Adrenal gland (tissue), 5 donors: ENCODE measurements around the gene NANP.

Experiments
- CTCF ChIP-seq, 6 experiments: fragments of 450-650 bp in 4 of 6; fragments of 200-600 bp in 2 of 6; sonication (generic) in 1 of 6; IDR thresholded peaks; 1 replicate in 5 of 6; 2 replicates in 1 of 6; pipeline versions ENCODE4 v1.5.1 to v1.8.0; 2016 to 2021; ENCODE audit warnings: antibody characterized with exemption in 6 of 6, mild to moderate bottlenecking in 2 of 6, moderate library complexity in 1 of 6
- POLR2A ChIP-seq, 2 donors: fragments of 450-650 bp; IDR thresholded peaks; one replicate each; pipeline ENCODE4 v1.6.1; 2017; ENCODE audit warnings: antibody characterized with exemption in 2 of 2, mild to moderate bottlenecking in 2 of 2, moderate library complexity in 1 of 2
- donor health status: DM: no; HTN: no; CAD: no.

DNA sequence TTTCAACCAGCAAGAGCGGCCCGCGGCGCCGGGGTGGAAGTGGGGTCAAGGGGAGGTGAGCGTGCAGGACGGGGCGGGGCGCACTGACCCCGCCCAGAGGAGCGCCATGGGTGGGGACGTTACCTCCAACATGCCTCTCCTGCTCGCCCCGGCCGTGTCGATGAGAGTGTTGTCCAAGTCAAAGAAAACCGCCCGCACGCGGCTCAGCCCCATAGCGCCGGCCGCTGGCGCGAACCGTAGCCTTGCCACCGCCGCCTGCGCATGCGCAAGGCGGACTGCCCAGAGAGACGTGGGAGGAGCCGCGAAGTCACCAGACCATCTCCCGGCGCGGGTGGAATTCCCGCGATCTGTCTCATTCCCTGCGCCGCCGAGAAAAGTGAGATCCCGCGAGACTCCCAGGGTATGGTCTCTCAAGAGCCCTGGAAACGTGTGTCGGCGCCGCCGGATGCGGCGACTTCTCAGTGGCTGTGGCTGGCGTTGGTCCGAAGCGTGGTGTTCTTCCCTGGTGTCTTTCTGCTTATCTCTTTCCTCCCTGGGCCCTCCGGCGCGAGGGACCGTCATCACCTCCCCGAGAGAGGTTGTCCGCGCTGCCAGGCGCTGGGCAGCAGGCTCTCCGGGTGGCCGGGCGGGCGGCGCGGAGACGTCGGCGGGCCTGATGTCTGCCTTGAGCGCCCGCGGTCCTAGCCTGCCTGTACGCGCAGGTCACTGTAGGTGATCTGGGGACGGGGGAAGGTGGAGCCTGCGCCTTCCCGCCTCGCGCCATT, at the start of gene NANP:
- peak; percentile 73 to 87 for TF ChIP-seq POLR2A (IDR thresholded peaks at IDR 0.05)
- peak in 2 of 6 experiments; percentile 2 to 5 for TF ChIP-seq CTCF (IDR thresholded peaks at IDR 0.05)
